ENCODE data around the gene CADPS.

GRCh38 chr3:62659660-62660059 is 215.6 kb downstream of the CADPS start:
- no peak for TF ChIP-seq CTCF (IDR thresholded peaks at IDR 0.05)
- TF ChIP-seq POLR2A (IDR thresholded peaks at IDR 0.05; ENCODE audit: low read depth), result no peak
